DMS79 treated with DMSO at 0.1 percent for 48 hours (cell line): ENCODE measurements around the gene CHD5.
"Not testable (repeated sequence)": the region's sequence is repeated elsewhere in the genome, so short reads cannot be mapped to it uniquely, and the experiment has no call there.

Experiments
- DNase-seq: peaks from one replicate; lab custom pipeline; 2025; lab: John Stamatoyannopoulos, UW

Gene CHD5

GRCh38 chr1:6083801-6084446 is 96.2 kb downstream of the CHD5 start:
- no peak for DNase-seq

- no peak for DNase-seq
Measured at GRCh38 chr1:6083385-6083784, 96.7 kb downstream of the CHD5 start.

GRCh38 chr1:6082430-6082971 is 97.6 kb downstream of the CHD5 start:
- DNase-seq: no peak

- DNase-seq: no peak
Measured at GRCh38 chr1:6081901-6082300, 98.2 kb downstream of the CHD5 start.

- DNase-seq: peak; percentile 35
Measured at GRCh38 chr1:6080469-6080868, 99.7 kb downstream of the CHD5 start.

GRCh38 chr1:6077919-6078318 is 102.2 kb downstream of the CHD5 start:
- DNase-seq: no peak

- no peak for DNase-seq
Measured at GRCh38 chr1:6077506-6077905, 102.6 kb downstream of the CHD5 start.

GRCh38 chr1:6077061-6077460 is 103.1 kb downstream of the CHD5 start:
- not testable (repeated sequence) for DNase-seq

GRCh38 chr1:6075748-6076147 is 104.4 kb downstream of the CHD5 start:
- DNase-seq: no peak

GRCh38 chr1:6074192-6074901 is 105.8 kb downstream of the CHD5 start:
- no peak for DNase-seq

GRCh38 chr1:6073480-6074053 is 106.6 kb downstream of the CHD5 start:
- no peak for DNase-seq

GRCh38 chr1:6072774-6073479 is 107.2 kb downstream of the CHD5 start:
- no peak for DNase-seq

GRCh38 chr1:6071219-6071618 is 108.9 kb downstream of the CHD5 start:
- no peak for DNase-seq

- no peak for DNase-seq
Measured at GRCh38 chr1:6070450-6070974, 109.6 kb downstream of the CHD5 start.

GRCh38 chr1:6069573-6069972 is 110.5 kb downstream of the CHD5 start:
- no peak for DNase-seq

GRCh38 chr1:6068932-6069331 is 111.2 kb downstream of the CHD5 start:
- no peak for DNase-seq

- no peak for DNase-seq
Measured at GRCh38 chr1:6068073-6068472, 112.0 kb downstream of the CHD5 start.

GRCh38 chr1:6066680-6067079 is 113.4 kb downstream of the CHD5 start:
- DNase-seq: no peak

GRCh38 chr1:6065093-6065858 is 114.8 kb downstream of the CHD5 start:
- DNase-seq: no peak

GRCh38 chr1:6063532-6064053 is 116.5 kb downstream of the CHD5 start:
- DNase-seq: not testable (repeated sequence)

GRCh38 chr1:6062670-6063069 is 117.5 kb downstream of the CHD5 start:
- DNase-seq: no peak
